ENCODE results near the gene HYAL4.

GRCh38 chr7:123917878-123918277, 72.9 kb downstream of the HYAL4 start:
- TF ChIP-seq POLR2A (IDR thresholded peaks at IDR 0.05; ENCODE audit: low read length): no peak
- TF ChIP-seq GATA1 (IDR thresholded peaks at IDR 0.05; ENCODE audit: low read depth, low read length): no peak

Measured in erythroblast (primary cell).